Caco-2 (cell line): ENCODE measurements around the gene EIF3L. TPM values are rescaled to one million over a fixed set of nuclear protein-coding genes. Genes with fewer than 3 reads are reported as not detected.

Source experiments
- BruUV-seq: library from RNA; stranded (reverse); fragments of 400-500 nt; replicated peaks from 2 replicates; lab custom pipeline; 2021; lab: Mats Ljungman, UMichigan
- CTCF ChIA-PET: fragments of 300-600 bp; sonication (Branson Sonifier 250); formaldehyde crosslinking; loops from one replicate; lab custom pipeline; 2022; ENCODE audit warnings: antibody characterized with exemption; lab: Charles Lee
- POLR2A ChIA-PET: fragments of 300-600 bp; sonication (Branson Sonifier 250); formaldehyde crosslinking; loops from one replicate; lab custom pipeline; 2022; ENCODE audit warnings: antibody characterized with exemption; lab: Charles Lee
- DNase-seq, 2 experiments: peaks; one replicate each; pipeline versions ENCODE4 v3.0.0 to v3.0.0-alpha.2; 2020 to 2022
- H3K27me3 ChIP-seq: replicated peaks from 2 replicates; pipeline ENCODE4 v1.6.0; 2011; ENCODE audit warnings: low read length; ENCODE audit not compliant: control insufficient read depth, insufficient read depth
- H3K36me3 ChIP-seq: 2 replicates; pipeline ENCODE4 v1.5.1; 2011; ENCODE audit warnings: low read length; ENCODE audit not compliant: control insufficient read depth, insufficient read depth
- H3K4me1 ChIP-seq: fragments of 250-450 bp; sonication (Bioruptor Pico); 2 replicates; pipeline ENCODE4 v1.5.1; 2020; ENCODE audit warnings: mild to moderate bottlenecking
- H3K4me3 ChIP-seq: 2 replicates; pipeline ENCODE4 v1.5.1; 2011; ENCODE audit warnings: low read depth, mild to moderate bottlenecking, control low read depth, low read length
- H3K9me3 ChIP-seq: fragments of 250-450 bp; sonication (Bioruptor Pico); 2 replicates; pipeline ENCODE4 v1.5.1; 2020; ENCODE audit warnings: mild to moderate bottlenecking, moderate library complexity
- H3K27ac Mint-ChIP-seq: one replicate; pipeline ENCODE4 v1.8.0; 2022; ENCODE audit warnings: mixed read lengths; ENCODE audit not compliant: unreplicated experiment
- H3K27me3 Mint-ChIP-seq: one replicate; pipeline ENCODE4 v1.8.0; 2022; ENCODE audit warnings: mixed read lengths; ENCODE audit not compliant: insufficient read depth, unreplicated experiment
- H3K36me3 Mint-ChIP-seq: one replicate; pipeline ENCODE4 v1.8.0; 2022; ENCODE audit warnings: mild to moderate bottlenecking, mixed read lengths; ENCODE audit not compliant: insufficient read depth, unreplicated experiment
- H3K4me1 Mint-ChIP-seq: one replicate; pipeline ENCODE4 v1.8.0; 2022; ENCODE audit warnings: low read depth, mixed read lengths; ENCODE audit not compliant: unreplicated experiment
- H3K4me3 Mint-ChIP-seq: one replicate; pipeline ENCODE4 v1.8.0; 2022; ENCODE audit warnings: mild to moderate bottlenecking, moderate library complexity, mixed read lengths; ENCODE audit not compliant: unreplicated experiment
- H3K9me3 Mint-ChIP-seq: one replicate; pipeline ENCODE4 v1.8.0; 2022; ENCODE audit warnings: mixed read lengths; ENCODE audit not compliant: unreplicated experiment
- intact Hi-C: fragments of 100-400 bp; cut with micrococcal nuclease; formaldehyde crosslinking; loops from one replicate; pipeline ENCODE4 v1.10.0; 2022; ENCODE audit not compliant: unreplicated experiment
- total RNA-seq: library from RNA; stranded (reverse); gene quantifications from 2 replicates; pipeline ENCODE4 v1.2.3, GENCODE V29; 2022
- TF ChIP-seq, protein P1 (sequence below), 2 experiments: fragments of 200-600 bp in 1 of 2; IDR thresholded peaks; 1 replicate in 1 of 2; 2 replicates in 1 of 2; pipeline versions ENCODE4 v1.5.1 to v1.8.0; 2011 to 2022; ENCODE audit warnings: antibody characterized with exemption in 1 of 2, control low read depth in 1 of 2, inconsistent platforms in 1 of 2, low read depth in 1 of 2, low read length in 1 of 2, mild to moderate bottlenecking in 1 of 2, moderate library complexity in 1 of 2; ENCODE audit not compliant: insufficient read depth in 1 of 2, severe bottlenecking in 1 of 2, unreplicated experiment in 1 of 2

Gene EIF3L
- total RNA-seq, 1 experiment from 2014 or later = 554 TPM

- Mint-ChIP-seq H3K27me3 (no peaks in the 10 kb centered on the region), H3K27ac (no peak overlapping the region), H3K36me3 (peaks cover 46% of the 10 kb centered on the region), H3K4me1 (no peaks in the 10 kb centered on the region), H3K4me3 (no peak overlapping the region), H3K9me3 (no peaks in the 10 kb centered on the region)
- BruUV-seq = no TSS peak
- Histone ChIP-seq H3K36me3 (peaks cover 3% of the 10 kb centered on the region), H3K27me3 (no peaks in the 10 kb centered on the region), H3K4me1 (no peaks in the 10 kb centered on the region), H3K9me3 (no peaks in the 10 kb centered on the region), H3K4me3 (no peak overlapping the region)
- DNase-seq = no peak
- TF ChIP-seq, protein P1, sequence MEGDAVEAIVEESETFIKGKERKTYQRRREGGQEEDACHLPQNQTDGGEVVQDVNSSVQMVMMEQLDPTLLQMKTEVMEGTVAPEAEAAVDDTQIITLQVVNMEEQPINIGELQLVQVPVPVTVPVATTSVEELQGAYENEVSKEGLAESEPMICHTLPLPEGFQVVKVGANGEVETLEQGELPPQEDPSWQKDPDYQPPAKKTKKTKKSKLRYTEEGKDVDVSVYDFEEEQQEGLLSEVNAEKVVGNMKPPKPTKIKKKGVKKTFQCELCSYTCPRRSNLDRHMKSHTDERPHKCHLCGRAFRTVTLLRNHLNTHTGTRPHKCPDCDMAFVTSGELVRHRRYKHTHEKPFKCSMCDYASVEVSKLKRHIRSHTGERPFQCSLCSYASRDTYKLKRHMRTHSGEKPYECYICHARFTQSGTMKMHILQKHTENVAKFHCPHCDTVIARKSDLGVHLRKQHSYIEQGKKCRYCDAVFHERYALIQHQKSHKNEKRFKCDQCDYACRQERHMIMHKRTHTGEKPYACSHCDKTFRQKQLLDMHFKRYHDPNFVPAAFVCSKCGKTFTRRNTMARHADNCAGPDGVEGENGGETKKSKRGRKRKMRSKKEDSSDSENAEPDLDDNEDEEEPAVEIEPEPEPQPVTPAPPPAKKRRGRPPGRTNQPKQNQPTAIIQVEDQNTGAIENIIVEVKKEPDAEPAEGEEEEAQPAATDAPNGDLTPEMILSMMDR (IDR thresholded peaks at IDR 0.05; ENCODE audit: insufficient read depth in 1 of 2, low read depth in 1 of 2, low read length in 1 of 2, severe bottlenecking in 1 of 2, unreplicated experiment in 1 of 2) = no peak
- CTCF ChIA-PET = no interaction called here
- intact Hi-C loops = no loop called here
- POLR2A ChIA-PET = no interaction called here
These were observed 67.1 kb downstream of the EIF3L start for GRCh38 chr22:37916311-37916710.

GRCh38 chr22:37917874-37918548 is 68.8 kb downstream of the EIF3L start:
- no peak overlapping the region for H3K4me3 Mint-ChIP-seq
- H3K36me3 ChIP-seq = peaks cover 3% of the 10 kb centered on the region
- H3K4me1 Mint-ChIP-seq = no peaks in the 10 kb centered on the region
- no peak overlapping the region for H3K27ac Mint-ChIP-seq
- no TSS peak for BruUV-seq
- ChIA-PET CTCF (no interaction called here), POLR2A (no interaction called here)
- H3K4me3 ChIP-seq = no peak overlapping the region
- H3K4me1 ChIP-seq = no peaks in the 10 kb centered on the region
- no peak for DNase-seq
- peaks cover 47% of the 10 kb centered on the region for H3K36me3 Mint-ChIP-seq
- intact Hi-C loops = no loop called here
- no peaks in the 10 kb centered on the region for H3K9me3 ChIP-seq
- no peaks in the 10 kb centered on the region for H3K9me3 Mint-ChIP-seq
- TF ChIP-seq, protein P1 (IDR thresholded peaks at IDR 0.05; ENCODE audit: insufficient read depth in 1 of 2, low read depth in 1 of 2, low read length in 1 of 2, severe bottlenecking in 1 of 2, unreplicated experiment in 1 of 2) = no peak
- H3K27me3 ChIP-seq = no peaks in the 10 kb centered on the region
- no peaks in the 10 kb centered on the region for H3K27me3 Mint-ChIP-seq

- Histone ChIP-seq H3K9me3 (no peaks in the 10 kb centered on the region), H3K27me3 (no peaks in the 10 kb centered on the region), H3K4me1 (no peaks in the 10 kb centered on the region), H3K36me3 (peaks cover 3% of the 10 kb centered on the region), H3K4me3 (no peak overlapping the region)
- no peak overlapping the region for H3K27ac Mint-ChIP-seq
- peaks cover 48% of the 10 kb centered on the region for H3K36me3 Mint-ChIP-seq
- ChIA-PET POLR2A (no interaction called here), CTCF (no interaction called here)
- no peaks in the 10 kb centered on the region for H3K27me3 Mint-ChIP-seq
- TF ChIP-seq, protein P1 (IDR thresholded peaks at IDR 0.05; ENCODE audit: insufficient read depth in 1 of 2, low read depth in 1 of 2, low read length in 1 of 2, severe bottlenecking in 1 of 2, unreplicated experiment in 1 of 2) = no peak
- DNase-seq = no peak
- H3K4me3 Mint-ChIP-seq = no peak overlapping the region
- intact Hi-C loops = no loop called here
- H3K9me3 Mint-ChIP-seq = no peaks in the 10 kb centered on the region
- H3K4me1 Mint-ChIP-seq = no peaks in the 10 kb centered on the region
- BruUV-seq = no TSS peak
These were observed 69.5 kb downstream of the EIF3L start for GRCh38 chr22:37918580-37919270.
